ENCODE data around the gene MYO7B. TPM values are rescaled to one million over a fixed set of nuclear protein-coding genes. Genes with fewer than 3 reads are reported as not detected.

MYO7B gene
- total and polyA plus RNA-seq, 2 donors (not counting 1 experiment from before 2014, with no cell fraction given) = 5.0 to 68.2 TPM

DNA sequence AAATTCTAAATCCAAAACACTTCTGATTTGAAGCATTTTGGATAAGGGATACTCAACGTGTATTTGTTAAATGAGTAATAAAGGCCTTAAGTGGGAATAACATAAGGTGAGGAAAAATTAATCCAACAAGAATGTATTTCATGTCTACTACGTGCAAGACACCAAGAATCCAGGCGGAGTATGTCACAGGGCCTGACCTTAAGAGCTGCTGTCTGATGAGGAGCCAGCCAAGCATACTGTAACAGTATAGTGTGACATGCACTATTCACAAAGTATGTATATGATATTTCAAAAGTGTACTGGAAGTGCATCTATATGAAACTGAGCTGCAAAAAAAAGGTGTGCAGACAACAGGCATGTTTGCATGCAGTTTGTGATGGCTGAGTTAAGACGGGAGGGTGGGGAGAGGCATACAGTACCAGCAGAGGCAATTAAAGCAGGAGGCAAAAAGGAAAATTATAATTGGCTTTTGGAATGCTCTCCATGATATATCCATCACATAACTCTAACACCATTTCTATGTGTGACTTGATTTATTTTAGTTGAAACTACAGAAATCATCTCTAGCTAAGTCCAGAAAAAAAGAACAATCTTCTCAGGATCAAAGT is 27.4 kb upstream of the MYO7B start:
- Mint-ChIP-seq H3K27ac (no peak overlapping the region), H3K4me1 (peaks cover 42% of the 10 kb centered on the region), H3K9me3 (ENCODE audit: insufficient read depth) (no peaks in the 10 kb centered on the region), H3K4me3 (no peak overlapping the region), H3K27me3 (no peaks in the 10 kb centered on the region)
- ChIA-PET CTCF (interaction anchor here (1.1 to 2.4 kb wide), 2 partner anchors 83 to 142 kb away, joined by 4 to 7 read pairs; no protein-coding TSS in a partner anchor), POLR2A (no interaction called here)
- peaks cover 8 to 36% of the 10 kb centered on the region in 2 experiments for H3K36me3 ChIP-seq (replicated peaks in 1 of 2; ENCODE audit: control extremely low read depth in 1 of 2, control insufficient read depth in 1 of 2, extremely low read depth in 1 of 2, insufficient read depth in 2 of 2, low read length in 1 of 2)
- no peak overlapping the region for H3K9ac ChIP-seq (ENCODE audit: low read length)
- H3K27me3 ChIP-seq (replicated peaks in 1 of 4; ENCODE audit: control extremely low read depth in 1 of 4, control insufficient read depth in 3 of 4, insufficient read depth in 4 of 4, low read length in 3 of 4) = no peaks in the 10 kb centered on the region
- H2AFZ ChIP-seq (ENCODE audit: insufficient read depth, low read depth, low read length, poor library complexity, severe bottlenecking) = no peak overlapping the region
- H3K9me3 ChIP-seq (ENCODE audit: control extremely low read depth in 1 of 3, control insufficient read depth in 2 of 3, insufficient read depth in 1 of 3, low read length in 2 of 3) = no peaks in the 10 kb centered on the region
- H3K4me3 ChIP-seq (ENCODE audit: control extremely low read depth in 1 of 5, extremely low read depth in 1 of 5, insufficient read depth in 1 of 5, low read depth in 2 of 5, low read length in 4 of 5) = no peak overlapping the region
- TF ChIP-seq CTCF (IDR thresholded peaks at IDR 0.05) (no peak), EZH2 (IDR thresholded peaks at IDR 0.05; ENCODE audit: borderline replicate concordance, insufficient read depth, low read depth, low read length, poor library complexity, severe bottlenecking) (no peak)
- H4K20me1 ChIP-seq (ENCODE audit: control insufficient read depth, insufficient read depth, low read length, poor library complexity, severe bottlenecking) = peaks cover 79% of the 10 kb centered on the region
- peaks cover 3 to 7% of the 10 kb centered on the region in 2 donors for H3K4me1 ChIP-seq (ENCODE audit: control insufficient read depth in 2 of 2, insufficient read depth in 2 of 2, low read length in 2 of 2)
- ATAC-seq (ENCODE audit: low read depth) (no peak), DNase-seq (no peak)
- WGBS (ENCODE audit: insufficient coverage) = 93% methylated on average over 3 of the region's 4 CpGs
- H3K4me2 ChIP-seq (replicated peaks; ENCODE audit: low read depth, low read length, poor library complexity, severe bottlenecking) = no peak overlapping the region
- peaks cover 84% of the 10 kb centered on the region for H3K79me2 ChIP-seq (ENCODE audit: control insufficient read depth, insufficient read depth, low read length)
- intact Hi-C loops (cut with micrococcal nuclease) = no loop called here
- no peak overlapping the region for H3K27ac ChIP-seq (ENCODE audit: low read length in 2 of 2)

GRCh38 chr2:127508631-127509034 is 26.9 kb upstream of the MYO7B start:
- WGBS (ENCODE audit: insufficient coverage) = 36% methylated on average over 2 of the region's 3 CpGs
- H3K27ac ChIP-seq (ENCODE audit: low read length in 2 of 2) = no peak overlapping the region
- CTCF ChIA-PET = interaction anchor here (1.1 to 2.4 kb wide), 2 partner anchors 82 to 141 kb away, joined by 4 to 7 read pairs; no protein-coding TSS in a partner anchor
- TF ChIP-seq EZH2 (IDR thresholded peaks at IDR 0.05; ENCODE audit: borderline replicate concordance, insufficient read depth, low read depth, low read length, poor library complexity, severe bottlenecking) (no peak), CTCF (IDR thresholded peaks at IDR 0.05) (no peak)
- intact Hi-C loops (cut with micrococcal nuclease) = no loop called here
- Mint-ChIP-seq H3K27me3 (no peaks in the 10 kb centered on the region), H3K4me1 (peaks cover 42% of the 10 kb centered on the region), H3K27ac (no peak overlapping the region), H3K4me3 (no peak overlapping the region), H3K9me3 (ENCODE audit: insufficient read depth) (no peaks in the 10 kb centered on the region)
- no peak overlapping the region for H3K4me2 ChIP-seq (replicated peaks; ENCODE audit: low read depth, low read length, poor library complexity, severe bottlenecking)
- peaks cover 8 to 32% of the 10 kb centered on the region in 2 experiments for H3K36me3 ChIP-seq (replicated peaks in 1 of 2; ENCODE audit: control extremely low read depth in 1 of 2, control insufficient read depth in 1 of 2, extremely low read depth in 1 of 2, insufficient read depth in 2 of 2, low read length in 1 of 2)
- DNase-seq (no peak), ATAC-seq (ENCODE audit: low read depth) (peak; percentile 47)
- H3K4me1 ChIP-seq (ENCODE audit: control insufficient read depth in 2 of 2, insufficient read depth in 2 of 2, low read length in 2 of 2) = peaks cover 3 to 7% of the 10 kb centered on the region in 2 donors
- no peaks in the 10 kb centered on the region for H3K9me3 ChIP-seq (ENCODE audit: control extremely low read depth in 1 of 3, control insufficient read depth in 2 of 3, insufficient read depth in 1 of 3, low read length in 2 of 3)
- H4K20me1 ChIP-seq (ENCODE audit: control insufficient read depth, insufficient read depth, low read length, poor library complexity, severe bottlenecking) = peaks cover 79% of the 10 kb centered on the region
- POLR2A ChIA-PET = no interaction called here
- H3K27me3 ChIP-seq (replicated peaks in 1 of 4; ENCODE audit: control extremely low read depth in 1 of 4, control insufficient read depth in 3 of 4, insufficient read depth in 4 of 4, low read length in 3 of 4) = no peaks in the 10 kb centered on the region
- peaks cover 86% of the 10 kb centered on the region for H3K79me2 ChIP-seq (ENCODE audit: control insufficient read depth, insufficient read depth, low read length)
- H3K4me3 ChIP-seq (ENCODE audit: control extremely low read depth in 1 of 5, extremely low read depth in 1 of 5, insufficient read depth in 1 of 5, low read depth in 2 of 5, low read length in 4 of 5) = no peak overlapping the region
- no peak overlapping the region for H2AFZ ChIP-seq (ENCODE audit: insufficient read depth, low read depth, low read length, poor library complexity, severe bottlenecking)
- no peak overlapping the region for H3K9ac ChIP-seq (ENCODE audit: low read length)

All from B cell (primary cell).